H9 (cell line): ENCODE results near the gene PUM2. TPM values are rescaled to one million over a fixed set of nuclear protein-coding genes. Genes with fewer than 3 reads are reported as not detected.
A peak's percentile ranks its signal among the peaks of the same experiment; 100 is the strongest.

Experiments
- DNase-seq: peaks from one replicate; pipeline ENCODE4 v3.0.0-alpha.2; 2017
- H2AFZ ChIP-seq: one replicate; pipeline ENCODE4 v1.6.1; 2013; ENCODE audit warnings: mild to moderate bottlenecking, low read length, control low read depth, moderate library complexity
- H2AK5ac ChIP-seq: 2 replicates; pipeline ENCODE4 v1.6.1; 2013; ENCODE audit warnings: low read length, control low read depth, mixed read lengths; ENCODE audit not compliant: insufficient read length
- H2BK120ac ChIP-seq: one replicate; pipeline ENCODE4 v1.6.1; 2013; ENCODE audit warnings: low read depth, mild to moderate bottlenecking, low read length, control low read depth, inconsistent platforms; ENCODE audit not compliant: poor library complexity, severe bottlenecking
- H2BK12ac ChIP-seq: 2 replicates; pipeline ENCODE4 v1.6.1; 2013; ENCODE audit warnings: low read length, control low read depth, mixed read lengths, low read depth; ENCODE audit not compliant: insufficient read length
- H2BK15ac ChIP-seq: 2 replicates; pipeline ENCODE4 v1.6.1; 2013; ENCODE audit warnings: low read depth, low read length, control low read depth
- H2BK20ac ChIP-seq: one replicate; pipeline ENCODE4 v1.6.1; 2013; ENCODE audit warnings: low read depth, mild to moderate bottlenecking, low read length, control low read depth, inconsistent platforms; ENCODE audit not compliant: poor library complexity, severe bottlenecking
- H2BK5ac ChIP-seq: 2 replicates; pipeline ENCODE4 v1.6.1; 2013; ENCODE audit warnings: low read length, control low read depth, mixed read lengths; ENCODE audit not compliant: insufficient read length
- H3K14ac ChIP-seq: 2 replicates; pipeline ENCODE4 v1.6.1; 2013; ENCODE audit warnings: low read length, control low read depth; ENCODE audit not compliant: insufficient read depth
- H3K18ac ChIP-seq: 2 replicates; pipeline ENCODE4 v1.6.1; 2013; ENCODE audit warnings: low read depth, mild to moderate bottlenecking, mixed read lengths, low read length, control low read depth; ENCODE audit not compliant: insufficient read length
- H3K23ac ChIP-seq: 2 replicates; pipeline ENCODE4 v1.6.1; 2013; ENCODE audit warnings: low read length, control low read depth, mixed read lengths, low read depth; ENCODE audit not compliant: insufficient read length
- H3K23me2 ChIP-seq: 2 replicates; pipeline ENCODE4 v1.6.1; 2013; ENCODE audit warnings: low read depth, mild to moderate bottlenecking, mixed read lengths, low read length, control low read depth; ENCODE audit not compliant: insufficient read length, poor library complexity, severe bottlenecking
- H3K27ac ChIP-seq: 2 replicates; pipeline ENCODE4 v1.5.1; 2013; ENCODE audit warnings: low read length, control low read depth, mixed read lengths, low read depth; ENCODE audit not compliant: insufficient read length
- H3K27me3 ChIP-seq: 2 replicates; pipeline ENCODE4 v1.6.1; 2013; ENCODE audit warnings: low read length, control low read depth, inconsistent platforms; ENCODE audit not compliant: insufficient read depth
- H3K4ac ChIP-seq: 2 replicates; pipeline ENCODE4 v1.6.1; 2013; ENCODE audit warnings: low read depth, mild to moderate bottlenecking, control low read depth, inconsistent platforms, low read length, moderate library complexity
- H3K4me1 ChIP-seq: 2 replicates; pipeline ENCODE4 v1.6.1; 2013; ENCODE audit warnings: low read length, control low read depth, inconsistent platforms; ENCODE audit not compliant: insufficient read depth
- H3K4me2 ChIP-seq: 2 replicates; pipeline ENCODE4 v1.6.1; 2013; ENCODE audit warnings: low read length, control low read depth, mixed read lengths; ENCODE audit not compliant: insufficient read length, insufficient read depth
- H3K56ac ChIP-seq: 2 replicates; pipeline ENCODE4 v1.6.1; 2013; ENCODE audit warnings: low read depth, mild to moderate bottlenecking, mixed read lengths, low read length, control low read depth; ENCODE audit not compliant: insufficient read length
- H3K79me1 ChIP-seq: 2 replicates; pipeline ENCODE4 v1.6.1; 2013; ENCODE audit warnings: low read depth, mild to moderate bottlenecking, moderate library complexity, low read length, control low read depth, inconsistent platforms; ENCODE audit not compliant: insufficient read depth, poor library complexity, severe bottlenecking
- H3K79me2 ChIP-seq: 2 replicates; pipeline ENCODE4 v1.6.1; 2013; ENCODE audit warnings: low read length, control low read depth, inconsistent platforms; ENCODE audit not compliant: insufficient read depth
- H3K9ac ChIP-seq: 2 replicates; pipeline ENCODE4 v1.6.1; 2013; ENCODE audit warnings: low read length, control low read depth, mixed read lengths; ENCODE audit not compliant: insufficient read length; ENCODE audit errors: extremely low read depth
- H3K9me3 ChIP-seq: one replicate; pipeline ENCODE4 v1.6.1; 2013; ENCODE audit warnings: low read depth, low read length, inconsistent platforms; ENCODE audit not compliant: control insufficient read depth
- H3T11ph ChIP-seq: one replicate; pipeline ENCODE4 v1.6.1; 2013; ENCODE audit warnings: mild to moderate bottlenecking, low read length, control low read depth, inconsistent platforms
- H4K20me1 ChIP-seq: one replicate; pipeline ENCODE4 v1.6.1; 2013; ENCODE audit not compliant: control insufficient read depth, insufficient read length, insufficient read depth
- H4K5ac ChIP-seq: 2 replicates; pipeline ENCODE4 v1.6.1; 2013; ENCODE audit warnings: low read depth, mild to moderate bottlenecking, mixed read lengths, low read length, control low read depth; ENCODE audit not compliant: insufficient read length
- H4K8ac ChIP-seq: replicated peaks from 2 replicates; pipeline ENCODE4 v1.6.1; 2013; ENCODE audit warnings: low read length, control low read depth, mixed read lengths, low read depth; ENCODE audit not compliant: insufficient read length
- H4K91ac ChIP-seq: 2 replicates; pipeline ENCODE4 v1.6.1; 2013; ENCODE audit warnings: low read depth, mild to moderate bottlenecking, moderate library complexity, mixed read lengths, low read length, control low read depth; ENCODE audit not compliant: insufficient read length
- H3K27ac Mint-ChIP-seq, 3 experiments: 2 replicates in 2 of 3; 3 replicates in 1 of 3; pipeline ENCODE4 v1.8.0; 2020 to 2021; ENCODE audit warnings: mixed read lengths in 3 of 3, mild to moderate bottlenecking in 1 of 3, moderate library complexity in 1 of 3
- H3K27me3 Mint-ChIP-seq: 2 replicates; pipeline ENCODE4 v1.8.0; 2021; ENCODE audit warnings: low read depth, mild to moderate bottlenecking, moderate library complexity, mixed read lengths
- H3K36me3 Mint-ChIP-seq, 3 experiments: 2 replicates in 2 of 3; 3 replicates in 1 of 3; pipeline ENCODE4 v1.8.0; 2020 to 2021; ENCODE audit warnings: low read depth in 3 of 3, mixed read lengths in 3 of 3; ENCODE audit not compliant: insufficient read depth in 1 of 3
- H3K4me1 Mint-ChIP-seq, 2 experiments: 2 replicates each; pipeline ENCODE4 v1.8.0; 2020; ENCODE audit warnings: mixed read lengths in 2 of 2
- H3K4me3 Mint-ChIP-seq, 2 experiments: 2 replicates in 1 of 2; 3 replicates in 1 of 2; pipeline ENCODE4 v1.8.0; 2020 to 2021; ENCODE audit warnings: mild to moderate bottlenecking in 2 of 2, mixed read lengths in 2 of 2, moderate library complexity in 1 of 2
- H3K9me3 Mint-ChIP-seq, 2 experiments: 2 replicates in 1 of 2; 3 replicates in 1 of 2; pipeline ENCODE4 v1.8.0; 2020; ENCODE audit warnings: mild to moderate bottlenecking in 2 of 2, mixed read lengths in 2 of 2, moderate library complexity in 1 of 2
- WGBS: extraction: QIAGEN DNeasy Blood & Tissue Kit; methylation state at CpG from one replicate; pipeline ENCODE4 v1.1.7; 2013; ENCODE audit warnings: missing lambda C conversion rate, low lambda C conversion rate, mixed read lengths; ENCODE audit not compliant: insufficient read length; ENCODE audit errors: extremely low coverage; 5-methylcytosine and 5-hydroxymethylcytosine counted together
- total RNA-seq: library from RNA; stranded (reverse); gene quantifications from 2 replicates; pipeline ENCODE4 v1.2.1, GENCODE V29; 2021
- TF ChIP-seq, protein P1 (sequence below): fragments of 200-600 bp; sonication (generic); conservative IDR thresholded peaks from 3 replicates; pipeline ENCODE4 v1.8.0; 2021; ENCODE audit warnings: antibody characterized with exemption, mild to moderate bottlenecking

Gene PUM2
- total RNA-seq, 1 experiment from 2014 or later, result 96.6 TPM

DNA sequence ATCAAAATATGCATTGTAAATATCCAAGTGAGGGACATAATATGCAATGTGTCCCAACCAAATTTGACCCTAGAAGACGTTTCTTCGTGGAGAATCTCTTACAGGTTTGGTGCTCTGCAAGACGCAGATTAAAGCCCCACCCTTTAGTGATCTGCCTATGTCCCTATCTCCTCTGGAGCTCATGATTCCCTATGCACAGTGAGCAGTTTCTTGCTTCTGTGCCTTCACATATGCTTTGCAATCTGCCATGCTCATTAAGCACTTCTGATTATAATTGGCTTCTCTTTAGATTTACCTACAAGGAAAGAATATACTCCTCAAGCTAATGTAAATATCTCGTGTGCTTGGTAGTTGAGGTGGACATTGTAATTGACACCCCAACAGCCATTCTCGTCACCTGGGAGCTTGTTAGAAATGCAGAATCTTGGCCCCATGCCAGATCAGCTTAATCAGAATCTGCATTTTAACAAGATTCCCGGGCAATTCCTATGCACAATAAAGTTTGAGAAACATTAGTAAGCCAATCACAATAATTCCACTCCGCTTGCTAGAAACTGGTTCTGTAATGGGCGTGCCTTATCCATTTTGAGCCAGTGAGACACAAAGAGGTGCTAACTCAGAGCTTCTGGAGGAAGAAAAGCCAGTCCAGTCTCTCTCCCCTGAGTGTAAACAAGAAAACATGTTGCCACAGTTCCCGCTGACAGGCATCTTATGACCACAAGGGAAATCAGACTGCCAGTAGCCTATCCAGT, 2.8 kb upstream of the PUM2 start:
- Histone ChIP-seq H3K27ac (no peak overlapping the region), H3K56ac (no peak overlapping the region), H4K8ac (no peak overlapping the region), H4K91ac (no peak overlapping the region), H3K79me1 (no peaks in the 10 kb centered on the region), H3K9ac (no peak overlapping the region), H3T11ph (no peak overlapping the region), H3K9me3 (no peaks in the 10 kb centered on the region), H2BK20ac (no peak overlapping the region), H4K20me1 (no peaks in the 10 kb centered on the region), H3K79me2 (peaks cover 16% of the 10 kb centered on the region; the same call in 1 of the 2 replicates), H3K23ac (no peak overlapping the region), H3K4me1 (no peaks in the 10 kb centered on the region; the same call in 1 of the 2 replicates), H2BK120ac (no peak overlapping the region), H2AFZ (no peak overlapping the region), H2AK5ac (no peak overlapping the region), H2BK12ac (no peak overlapping the region), H3K18ac (no peak overlapping the region), H3K27me3 (no peaks in the 10 kb centered on the region), H2BK15ac (no peak overlapping the region), H3K4me2 (no peak overlapping the region), H4K5ac (no peak overlapping the region), H3K14ac (no peak overlapping the region), H2BK5ac (no peak overlapping the region), H3K4ac (no peak overlapping the region), H3K23me2 (peaks cover 7% of the 10 kb centered on the region)
- Mint-ChIP-seq H3K9me3 (no peaks in the 10 kb centered on the region), H3K27me3 (no peaks in the 10 kb centered on the region), H3K36me3 (peaks cover 3 to 4% (median 3%) of the 10 kb centered on the region in 3 experiments; a peak in 6 of 7 replicates), H3K27ac (peak overlapping the region in 1 of 3 experiments; percentile 25; a peak in 1 of 7 replicates), H3K4me1 (peaks cover 4 to 13% of the 10 kb centered on the region in 2 experiments), H3K4me3 (peak overlapping the region in 1 of 2 experiments; percentile 31; a peak in 1 of 5 replicates)
- no CpG with 5 or more reads among the region's 9 CpGs for WGBS
- TF ChIP-seq, protein P1, sequence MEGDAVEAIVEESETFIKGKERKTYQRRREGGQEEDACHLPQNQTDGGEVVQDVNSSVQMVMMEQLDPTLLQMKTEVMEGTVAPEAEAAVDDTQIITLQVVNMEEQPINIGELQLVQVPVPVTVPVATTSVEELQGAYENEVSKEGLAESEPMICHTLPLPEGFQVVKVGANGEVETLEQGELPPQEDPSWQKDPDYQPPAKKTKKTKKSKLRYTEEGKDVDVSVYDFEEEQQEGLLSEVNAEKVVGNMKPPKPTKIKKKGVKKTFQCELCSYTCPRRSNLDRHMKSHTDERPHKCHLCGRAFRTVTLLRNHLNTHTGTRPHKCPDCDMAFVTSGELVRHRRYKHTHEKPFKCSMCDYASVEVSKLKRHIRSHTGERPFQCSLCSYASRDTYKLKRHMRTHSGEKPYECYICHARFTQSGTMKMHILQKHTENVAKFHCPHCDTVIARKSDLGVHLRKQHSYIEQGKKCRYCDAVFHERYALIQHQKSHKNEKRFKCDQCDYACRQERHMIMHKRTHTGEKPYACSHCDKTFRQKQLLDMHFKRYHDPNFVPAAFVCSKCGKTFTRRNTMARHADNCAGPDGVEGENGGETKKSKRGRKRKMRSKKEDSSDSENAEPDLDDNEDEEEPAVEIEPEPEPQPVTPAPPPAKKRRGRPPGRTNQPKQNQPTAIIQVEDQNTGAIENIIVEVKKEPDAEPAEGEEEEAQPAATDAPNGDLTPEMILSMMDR, result no peak
- DNase-seq, result no peak
